ENCODE results near the gene ROR1. TPM values are rescaled to one million over a fixed set of nuclear protein-coding genes. Genes with fewer than 3 reads are reported as not detected.

ROR1 gene
- total and polyA plus RNA-seq, 2 donors (not counting 1 experiment from before 2014, with no cell fraction given), result 0.46 to 16.0 TPM

DNA sequence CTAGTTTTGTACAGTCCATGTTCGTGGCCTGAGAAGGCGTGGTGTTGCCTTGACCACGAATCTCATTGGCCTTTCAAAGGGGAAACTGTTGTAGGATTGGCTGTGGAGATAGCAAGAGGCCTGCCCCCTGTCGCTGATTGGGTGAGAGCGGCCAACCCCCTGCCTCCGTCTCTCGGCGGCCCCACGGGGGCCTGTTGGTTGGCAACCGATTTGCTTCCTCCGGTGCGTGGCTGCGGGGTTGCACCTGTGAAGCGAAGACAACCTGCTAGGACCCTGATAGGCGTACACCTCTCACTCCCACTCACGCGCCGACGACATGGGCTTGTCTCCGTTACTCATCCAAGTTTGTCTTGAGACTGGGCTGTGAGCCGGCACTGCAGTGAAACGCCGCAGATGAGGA, 429.6 kb downstream of the ROR1 start, which contains the start of gene UBE2U:
UBE2U (plus strand) TSS at position 204 of the 400 bp plus-strand sequence. CDS start 428 bp downstream, outside the sequence.
- Histone ChIP-seq H3K9me3 (ENCODE audit: control extremely low read depth in 1 of 3, control insufficient read depth in 2 of 3, insufficient read depth in 1 of 3, low read length in 2 of 3) (no peaks in the 10 kb centered on the region), H3K27ac (ENCODE audit: low read length in 2 of 2) (no peak within 1 kb of the TSS), H4K20me1 (ENCODE audit: control insufficient read depth, insufficient read depth, low read length, poor library complexity, severe bottlenecking) (no peaks in the 10 kb centered on the region), H3K4me1 (ENCODE audit: control insufficient read depth in 2 of 2, insufficient read depth in 2 of 2, low read length in 2 of 2) (no peaks in the 10 kb centered on the region), H3K79me2 (ENCODE audit: control insufficient read depth, insufficient read depth, low read length) (no peaks in the 10 kb centered on the region), H2AFZ (ENCODE audit: insufficient read depth, low read depth, low read length, poor library complexity, severe bottlenecking) (no peak within 1 kb of the TSS), H3K9ac (ENCODE audit: low read length) (no peak within 1 kb of the TSS), H3K36me3 (replicated peaks in 1 of 2; ENCODE audit: control extremely low read depth in 1 of 2, control insufficient read depth in 1 of 2, extremely low read depth in 1 of 2, insufficient read depth in 2 of 2, low read length in 1 of 2) (no peaks in the 10 kb centered on the region), H3K4me3 (ENCODE audit: control extremely low read depth in 1 of 5, extremely low read depth in 1 of 5, insufficient read depth in 1 of 5, low read depth in 2 of 5, low read length in 4 of 5) (no peak within 1 kb of the TSS), H3K4me2 (replicated peaks; ENCODE audit: low read depth, low read length, poor library complexity, severe bottlenecking) (no peak within 1 kb of the TSS), H3K27me3 (replicated peaks in 1 of 4; ENCODE audit: control extremely low read depth in 1 of 4, control insufficient read depth in 3 of 4, insufficient read depth in 4 of 4, low read length in 3 of 4) (peaks cover 0 to 11% (median 2%) of the 10 kb centered on the region in 4 experiments)
- H3K9me3 Mint-ChIP-seq (ENCODE audit: insufficient read depth), result no peaks in the 10 kb centered on the region
- TF ChIP-seq, protein P1, sequence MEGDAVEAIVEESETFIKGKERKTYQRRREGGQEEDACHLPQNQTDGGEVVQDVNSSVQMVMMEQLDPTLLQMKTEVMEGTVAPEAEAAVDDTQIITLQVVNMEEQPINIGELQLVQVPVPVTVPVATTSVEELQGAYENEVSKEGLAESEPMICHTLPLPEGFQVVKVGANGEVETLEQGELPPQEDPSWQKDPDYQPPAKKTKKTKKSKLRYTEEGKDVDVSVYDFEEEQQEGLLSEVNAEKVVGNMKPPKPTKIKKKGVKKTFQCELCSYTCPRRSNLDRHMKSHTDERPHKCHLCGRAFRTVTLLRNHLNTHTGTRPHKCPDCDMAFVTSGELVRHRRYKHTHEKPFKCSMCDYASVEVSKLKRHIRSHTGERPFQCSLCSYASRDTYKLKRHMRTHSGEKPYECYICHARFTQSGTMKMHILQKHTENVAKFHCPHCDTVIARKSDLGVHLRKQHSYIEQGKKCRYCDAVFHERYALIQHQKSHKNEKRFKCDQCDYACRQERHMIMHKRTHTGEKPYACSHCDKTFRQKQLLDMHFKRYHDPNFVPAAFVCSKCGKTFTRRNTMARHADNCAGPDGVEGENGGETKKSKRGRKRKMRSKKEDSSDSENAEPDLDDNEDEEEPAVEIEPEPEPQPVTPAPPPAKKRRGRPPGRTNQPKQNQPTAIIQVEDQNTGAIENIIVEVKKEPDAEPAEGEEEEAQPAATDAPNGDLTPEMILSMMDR (IDR thresholded peaks at IDR 0.05), result no peak
- 89% methylated on average over 17 of the region's 23 CpGs for WGBS (ENCODE audit: insufficient coverage)
- no peak within 1 kb of the TSS for H3K27ac Mint-ChIP-seq
- no peaks in the 10 kb centered on the region for H3K4me1 Mint-ChIP-seq
- peaks cover 17% of the 10 kb centered on the region for H3K27me3 Mint-ChIP-seq
- POLR2A ChIA-PET, result no interaction called here
- DNase-seq, result no peak
- intact Hi-C loops (cut with micrococcal nuclease), result no loop called here
- ATAC-seq (ENCODE audit: low read depth), result no peak
- no peak within 1 kb of the TSS for H3K4me3 Mint-ChIP-seq
- CTCF ChIA-PET, result no interaction called here

DNA sequence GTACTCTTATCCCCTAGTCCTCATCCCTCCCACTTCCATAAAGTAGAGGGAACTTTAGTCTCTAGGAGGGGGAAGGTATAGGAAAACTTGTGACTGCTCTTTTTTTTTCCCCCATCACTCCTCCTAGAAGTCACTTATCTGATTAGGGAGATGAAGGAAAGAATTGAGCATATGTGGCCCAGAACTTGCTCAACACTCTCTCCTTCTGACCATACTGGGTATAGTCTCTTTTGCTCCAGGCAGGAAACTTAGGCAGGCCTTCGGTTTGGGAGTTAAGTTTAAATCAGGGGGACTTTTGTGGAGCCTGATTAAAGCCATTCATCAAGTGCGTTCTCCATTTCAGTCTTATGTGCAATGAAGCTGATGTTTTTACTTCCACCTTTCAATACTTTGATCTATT, 435.4 kb downstream of the ROR1 start:
- ATAC-seq (ENCODE audit: low read depth), result no peak
- intact Hi-C loops (cut with micrococcal nuclease), result no loop called here
- no CpG with 5 or more reads among the region's 2 CpGs for WGBS (ENCODE audit: insufficient coverage)
- Mint-ChIP-seq H3K4me1 (no peaks in the 10 kb centered on the region), H3K27ac (no peak overlapping the region), H3K4me3 (no peak overlapping the region), H3K9me3 (ENCODE audit: insufficient read depth) (no peaks in the 10 kb centered on the region), H3K27me3 (peaks cover 21% of the 10 kb centered on the region)
- Histone ChIP-seq H3K27ac (ENCODE audit: low read length in 2 of 2) (no peak overlapping the region), H3K79me2 (ENCODE audit: control insufficient read depth, insufficient read depth, low read length) (no peaks in the 10 kb centered on the region), H3K9me3 (ENCODE audit: control extremely low read depth in 1 of 3, control insufficient read depth in 2 of 3, insufficient read depth in 1 of 3, low read length in 2 of 3) (no peaks in the 10 kb centered on the region), H2AFZ (ENCODE audit: insufficient read depth, low read depth, low read length, poor library complexity, severe bottlenecking) (no peak overlapping the region), H3K4me1 (ENCODE audit: control insufficient read depth in 2 of 2, insufficient read depth in 2 of 2, low read length in 2 of 2) (no peaks in the 10 kb centered on the region), H3K4me2 (replicated peaks; ENCODE audit: low read depth, low read length, poor library complexity, severe bottlenecking) (no peak overlapping the region), H3K9ac (ENCODE audit: low read length) (no peak overlapping the region), H4K20me1 (ENCODE audit: control insufficient read depth, insufficient read depth, low read length, poor library complexity, severe bottlenecking) (no peaks in the 10 kb centered on the region), H3K27me3 (replicated peaks in 1 of 4; ENCODE audit: control extremely low read depth in 1 of 4, control insufficient read depth in 3 of 4, insufficient read depth in 4 of 4, low read length in 3 of 4) (peaks cover 0 to 11% (median 2%) of the 10 kb centered on the region in 4 experiments), H3K4me3 (ENCODE audit: control extremely low read depth in 1 of 5, extremely low read depth in 1 of 5, insufficient read depth in 1 of 5, low read depth in 2 of 5, low read length in 4 of 5) (no peak overlapping the region), H3K36me3 (replicated peaks in 1 of 2; ENCODE audit: control extremely low read depth in 1 of 2, control insufficient read depth in 1 of 2, extremely low read depth in 1 of 2, insufficient read depth in 2 of 2, low read length in 1 of 2) (no peaks in the 10 kb centered on the region)
- POLR2A ChIA-PET, result no interaction called here
- TF ChIP-seq, protein P1 (IDR thresholded peaks at IDR 0.05), result no peak
- no peak for TF ChIP-seq EZH2 (IDR thresholded peaks at IDR 0.05; ENCODE audit: borderline replicate concordance, insufficient read depth, low read depth, low read length, poor library complexity, severe bottlenecking)
- CTCF ChIA-PET, result no interaction called here
- no peak for DNase-seq
